Measurements from ENCODE around the gene NUDT13. TPM values are rescaled to one million over a fixed set of nuclear protein-coding genes. Genes with fewer than 3 reads are reported as not detected.
"Not testable (repeated sequence)": the region's sequence is repeated elsewhere in the genome, so short reads cannot be mapped to it uniquely, and the experiment has no call there.

The NUDT13 gene
- total and polyA plus RNA-seq, 5 experiments from 2014 or later, result 1.0 to 3.4 (median 1.7) TPM

- not testable (repeated sequence) for H3K4me3 Mint-ChIP-seq
- POLR2A ChIA-PET, result interaction anchor here (3.4 kb wide), 1 partner anchor 16 kb away, joined by 25 read pairs; the partner anchor contains the start of gene P4HA1
Measured at GRCh38 chr10:73112032-73112431, 1.8 kb downstream of the NUDT13 start.

DNA sequence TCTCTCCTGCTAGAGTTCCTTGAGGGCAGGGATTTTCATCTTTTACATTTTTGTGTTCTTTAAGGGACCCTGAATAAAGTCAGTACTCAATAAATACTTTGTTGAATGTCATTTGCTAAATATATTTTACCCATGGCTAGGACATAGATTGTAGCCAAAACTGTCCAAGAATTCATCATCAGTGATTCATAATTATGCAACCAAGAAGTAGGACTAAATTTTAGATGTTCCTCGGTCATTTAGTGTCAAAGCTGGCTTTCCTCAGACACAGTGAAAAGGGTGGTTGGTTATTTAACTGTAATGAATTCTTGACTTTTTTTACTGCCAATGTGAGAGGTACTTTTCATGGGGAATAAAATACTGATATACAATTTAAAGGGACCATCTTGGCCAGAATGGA is 3.3 kb downstream of the NUDT13 start:
- peaks cover 1 to 22% (median 12%) of the 10 kb centered on the region in 4 donors for H3K4me1 Mint-ChIP-seq
- no peak for DNase-seq
- ATAC-seq, result no peak
- H3K9me3 Mint-ChIP-seq, result peaks cover 0 to 3% (median 0%) of the 10 kb centered on the region in 9 donors
- H3K27ac Mint-ChIP-seq, result peak overlapping the region in 1 of 10 donors; percentile 2
- POLR2A ChIA-PET, result interaction anchor here (0.5 to 2.2 kb wide), 3 partner anchors 12 to 1460 kb away, joined by 4 to 8 read pairs (median 5); partner anchors contain the start of gene P4HA1
- H3K36me3 Mint-ChIP-seq, result peaks cover 0 to 11% (median 4%) of the 10 kb centered on the region in 3 donors
- H3K4me3 Mint-ChIP-seq, result no peak overlapping the region
- no peaks in the 10 kb centered on the region for H3K27me3 Mint-ChIP-seq

More at GRCh38 chr10:73112032-73112431, 1.8 kb downstream of the NUDT13 start:
- ATAC-seq, H3K9me3 Mint-ChIP-seq, H3K27me3 Mint-ChIP-seq, H3K27ac Mint-ChIP-seq, DNase-seq: not testable (repeated sequence)
- Mint-ChIP-seq H3K4me1 (peaks cover 1 to 19% (median 12%) of the 10 kb centered on the region in 4 donors), H3K36me3 (peaks cover 0 to 11% (median 5%) of the 10 kb centered on the region in 3 donors)

DNA sequence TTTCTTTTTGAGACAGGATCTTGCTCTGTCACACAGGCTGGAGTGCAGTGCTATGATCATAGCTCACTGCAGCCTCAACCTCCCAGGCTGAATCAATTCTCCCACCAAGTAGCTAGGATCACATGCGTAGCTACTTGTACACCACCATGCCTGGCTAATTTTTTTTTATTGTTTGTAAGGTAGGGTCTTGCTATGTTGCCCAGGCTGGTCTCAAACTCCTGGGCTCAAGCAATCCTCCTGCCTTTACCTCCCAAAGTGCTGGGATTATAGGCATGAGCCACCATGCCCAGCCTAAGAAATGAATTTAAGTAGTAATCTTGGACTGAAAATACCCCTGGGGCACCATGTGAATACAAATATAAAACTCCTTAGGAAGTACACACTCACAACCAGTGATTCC is 5.8 kb downstream of the NUDT13 start:
- H3K27ac Mint-ChIP-seq, result peak overlapping the region in 1 of 10 donors; percentile 62
- H3K36me3 Mint-ChIP-seq, result peaks cover 0 to 20% (median 0%) of the 10 kb centered on the region in 3 donors
- POLR2A ChIA-PET, result no interaction called here
- H3K4me3 Mint-ChIP-seq, result no peak overlapping the region
- ATAC-seq, result no peak
- DNase-seq, result no peak
- peaks cover 0 to 9% (median 4%) of the 10 kb centered on the region in 4 donors for H3K4me1 Mint-ChIP-seq
- no peaks in the 10 kb centered on the region for H3K27me3 Mint-ChIP-seq
- H3K9me3 Mint-ChIP-seq, result no peaks in the 10 kb centered on the region

GRCh38 chr10:73117976-73118743 is 7.9 kb downstream of the NUDT13 start:
- Mint-ChIP-seq H3K27me3 (no peaks in the 10 kb centered on the region), H3K36me3 (peaks cover 0 to 27% (median 0%) of the 10 kb centered on the region in 3 donors), H3K4me1 (peaks cover 0 to 2% (median 1%) of the 10 kb centered on the region in 4 donors), H3K9me3 (no peaks in the 10 kb centered on the region), H3K4me3 (no peak overlapping the region), H3K27ac (peak overlapping the region in 4 of 10 donors; percentile 20 to 41 (median 33))
- DNase-seq (no peak), ATAC-seq (no peak)
- POLR2A ChIA-PET, result no interaction called here

DNA sequence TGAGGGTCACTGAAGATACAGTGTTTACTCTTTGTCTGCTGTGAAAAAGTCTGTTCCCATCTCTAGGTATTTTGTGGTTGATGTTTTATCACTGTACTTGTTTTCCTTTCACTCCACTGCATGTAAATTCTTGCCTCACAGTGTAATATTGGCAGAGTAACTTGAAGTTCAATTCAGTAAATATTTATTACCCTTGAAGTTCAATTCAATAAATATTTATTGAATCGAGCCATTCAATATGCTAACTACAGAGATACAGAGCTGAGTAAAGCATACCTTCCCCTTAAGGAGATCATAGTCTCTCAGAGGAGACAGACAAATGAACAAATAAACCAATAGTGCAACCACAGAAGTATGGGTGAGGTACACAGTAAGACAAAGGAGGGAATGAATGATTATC is 9.2 kb downstream of the NUDT13 start:
- H3K9me3 Mint-ChIP-seq, result no peaks in the 10 kb centered on the region
- H3K36me3 Mint-ChIP-seq, result peaks cover 0 to 36% (median 0%) of the 10 kb centered on the region in 3 donors
- POLR2A ChIA-PET, result no interaction called here
- H3K4me1 Mint-ChIP-seq, result peaks cover 0 to 2% (median 1%) of the 10 kb centered on the region in 4 donors
- DNase-seq, result no peak
- peak overlapping the region in 2 of 10 donors; percentile 46 to 63 for H3K27ac Mint-ChIP-seq
- no peaks in the 10 kb centered on the region for H3K27me3 Mint-ChIP-seq
- ATAC-seq, result no peak
- H3K4me3 Mint-ChIP-seq, result no peak overlapping the region

DNA sequence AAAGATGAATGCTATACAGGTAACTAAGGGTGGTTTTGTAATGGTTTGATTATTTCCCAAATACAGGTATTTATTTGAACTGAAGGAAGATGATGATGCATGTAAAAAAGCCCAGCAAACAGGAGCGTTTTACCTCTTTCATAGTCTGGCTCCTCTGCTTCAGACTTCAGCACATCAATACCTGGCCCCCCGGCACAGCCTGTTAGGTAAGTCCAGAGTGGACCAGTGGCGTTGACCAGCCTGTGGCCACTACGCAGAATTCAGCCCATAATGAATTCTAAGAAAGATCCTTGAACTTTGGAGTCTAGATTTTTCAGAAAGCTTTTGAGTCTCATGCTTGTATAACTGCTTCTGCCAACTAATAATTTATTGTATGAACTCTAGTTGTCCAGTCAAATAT is 9.7 kb downstream of the NUDT13 start:
- DNase-seq, result no peak
- H3K4me3 Mint-ChIP-seq, result no peak overlapping the region
- POLR2A ChIA-PET, result no interaction called here
- H3K9me3 Mint-ChIP-seq, result no peaks in the 10 kb centered on the region
- H3K27ac Mint-ChIP-seq, result no peak overlapping the region
- H3K4me1 Mint-ChIP-seq, result peaks cover 0 to 2% (median 1%) of the 10 kb centered on the region in 4 donors
- ATAC-seq, result no peak
- H3K36me3 Mint-ChIP-seq, result peaks cover 0 to 39% (median 0%) of the 10 kb centered on the region in 3 donors
- H3K27me3 Mint-ChIP-seq, result no peaks in the 10 kb centered on the region

GRCh38 chr10:73126343-73126742 is 16.1 kb downstream of the NUDT13 start:
- H3K27ac Mint-ChIP-seq, result peak overlapping the region in 3 of 10 donors; percentile 42 to 58 (median 43)
- DNase-seq (no peak), ATAC-seq (no peak)
- no peaks in the 10 kb centered on the region for H3K4me1 Mint-ChIP-seq
- H3K9me3 Mint-ChIP-seq, result no peaks in the 10 kb centered on the region
- peaks cover 0 to 70% (median 3%) of the 10 kb centered on the region in 3 donors for H3K36me3 Mint-ChIP-seq
- H3K4me3 Mint-ChIP-seq, result no peak overlapping the region
- H3K27me3 Mint-ChIP-seq, result no peaks in the 10 kb centered on the region
- POLR2A ChIA-PET, result no interaction called here

DNA sequence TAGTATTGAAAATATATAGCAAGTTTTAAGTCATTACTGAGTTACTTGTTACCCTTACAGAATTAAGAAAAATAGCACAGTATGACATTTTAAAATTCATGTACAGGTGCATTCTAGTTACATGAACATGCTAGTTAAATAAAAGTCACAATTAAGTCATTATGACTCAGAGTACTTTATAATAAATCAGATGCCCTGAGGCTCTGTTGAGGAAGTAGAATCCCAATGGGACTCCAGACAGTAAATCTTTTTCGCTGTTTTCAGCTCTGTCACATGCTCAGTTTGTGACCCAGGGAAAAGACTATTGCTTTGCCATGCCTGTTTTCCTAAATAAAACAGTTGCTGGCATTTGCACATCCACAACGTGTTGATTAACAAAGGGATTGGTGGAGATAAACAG is 21.0 kb downstream of the NUDT13 start:
- Mint-ChIP-seq H3K27me3 (no peaks in the 10 kb centered on the region), H3K4me1 (peaks cover 0 to 2% (median 0%) of the 10 kb centered on the region in 4 donors), H3K9me3 (no peaks in the 10 kb centered on the region), H3K36me3 (peaks cover 0 to 88% (median 12%) of the 10 kb centered on the region in 3 donors), H3K27ac (no peak overlapping the region), H3K4me3 (no peak overlapping the region)
- POLR2A ChIA-PET, result no interaction called here
- ATAC-seq (no peak), DNase-seq (no peak)

DNA sequence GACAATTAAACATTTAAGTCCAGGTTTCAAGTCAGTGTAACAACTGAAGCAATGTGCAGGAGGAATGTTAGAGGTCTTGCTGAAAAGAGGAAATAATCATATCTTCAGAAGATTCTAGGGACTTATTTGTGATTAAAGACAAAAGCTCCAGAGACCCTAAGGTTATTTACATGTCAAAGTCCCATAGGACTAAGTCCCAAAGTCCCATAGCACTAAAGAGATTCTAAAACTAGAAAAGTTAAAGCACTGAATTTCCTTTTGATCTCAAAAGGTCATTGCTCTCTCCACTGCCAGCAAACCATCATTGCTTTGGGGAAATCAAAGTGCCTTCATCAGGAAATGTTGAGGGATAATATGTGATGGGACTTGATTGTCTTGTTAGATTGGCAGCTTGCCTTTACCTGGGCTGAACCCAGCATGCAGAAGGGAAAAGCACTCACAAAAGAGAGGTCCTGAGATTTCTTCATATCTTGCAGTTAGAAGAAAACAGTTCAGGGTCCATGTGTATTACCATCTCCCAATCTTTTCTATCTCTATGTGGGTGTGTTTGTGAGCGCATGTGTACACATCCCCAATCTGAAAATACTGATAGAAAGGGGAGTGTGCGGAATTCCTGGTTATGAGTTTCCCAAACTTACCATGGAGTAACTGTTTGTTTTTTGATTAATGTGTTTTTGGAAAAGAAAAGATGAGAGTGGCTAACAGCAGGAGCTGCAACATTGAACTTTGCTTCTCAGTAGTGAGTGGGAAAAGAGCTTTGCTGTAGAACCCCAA is 21.8 kb downstream of the NUDT13 start:
- Mint-ChIP-seq H3K27ac (peak overlapping the region in 1 of 10 donors; percentile 66), H3K4me3 (no peak overlapping the region), H3K9me3 (no peaks in the 10 kb centered on the region), H3K27me3 (no peaks in the 10 kb centered on the region), H3K4me1 (peaks cover 0 to 2% (median 0%) of the 10 kb centered on the region in 4 donors), H3K36me3 (peaks cover 0 to 86% (median 15%) of the 10 kb centered on the region in 3 donors)
- POLR2A ChIA-PET, result no interaction called here
- ATAC-seq (no peak), DNase-seq (no peak)

DNA sequence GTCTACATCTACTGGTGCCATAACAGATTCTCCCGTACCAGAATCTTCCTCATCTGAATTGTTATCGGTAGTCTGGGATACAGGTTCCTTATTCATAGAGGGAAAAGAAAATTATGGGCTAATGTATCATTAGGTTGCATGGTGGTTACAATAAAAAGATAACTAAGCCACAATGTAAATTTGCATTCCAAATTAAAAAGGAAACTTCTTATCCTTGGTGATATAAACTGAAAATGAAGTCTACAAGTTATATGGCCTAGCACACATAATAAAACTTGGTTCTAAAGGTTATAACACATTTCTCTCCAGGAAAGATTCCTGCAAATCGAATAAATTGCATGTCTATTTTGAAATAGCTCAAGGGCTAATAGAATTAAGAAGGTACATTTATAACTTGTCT is 24.5 kb downstream of the NUDT13 start:
- ATAC-seq (no peak), DNase-seq (no peak)
- no peak overlapping the region for H3K4me3 Mint-ChIP-seq
- POLR2A ChIA-PET, result no interaction called here
- no peaks in the 10 kb centered on the region for H3K27me3 Mint-ChIP-seq
- H3K9me3 Mint-ChIP-seq, result no peaks in the 10 kb centered on the region
- H3K4me1 Mint-ChIP-seq, result peaks cover 0 to 2% (median 0%) of the 10 kb centered on the region in 4 donors
- H3K36me3 Mint-ChIP-seq, result peaks cover 0 to 90% (median 21%) of the 10 kb centered on the region in 3 donors
- no peak overlapping the region for H3K27ac Mint-ChIP-seq

DNA sequence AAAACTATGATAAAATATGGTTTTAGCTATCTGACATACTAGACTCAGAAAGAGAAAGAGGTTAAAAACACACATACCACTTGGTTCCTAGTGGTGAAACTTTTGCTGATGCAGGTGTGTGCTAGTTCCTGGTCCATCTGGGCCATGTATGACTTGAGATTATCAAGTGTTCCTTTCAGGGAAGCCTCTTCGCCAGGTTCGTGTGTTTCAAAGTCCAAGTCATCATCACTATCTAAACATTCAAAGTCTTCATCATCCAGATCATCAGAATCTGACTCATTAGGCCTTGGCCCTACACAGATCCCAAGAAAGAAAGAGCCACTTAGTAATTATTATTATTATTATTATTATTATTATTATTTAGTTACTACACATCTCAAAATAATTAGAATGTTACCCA is 26.4 kb downstream of the NUDT13 start:
- Mint-ChIP-seq H3K4me1 (peaks cover 0 to 2% (median 0%) of the 10 kb centered on the region in 4 donors), H3K27me3 (no peaks in the 10 kb centered on the region), H3K27ac (no peak overlapping the region), H3K36me3 (peaks cover 0 to 91% (median 24%) of the 10 kb centered on the region in 3 donors), H3K9me3 (no peaks in the 10 kb centered on the region), H3K4me3 (no peak overlapping the region)
- DNase-seq, result no peak
- ATAC-seq, result no peak
- POLR2A ChIA-PET, result no interaction called here

- Mint-ChIP-seq H3K4me1 (no peaks in the 10 kb centered on the region), H3K9me3 (no peaks in the 10 kb centered on the region), H3K27me3 (no peaks in the 10 kb centered on the region), H3K27ac (peak overlapping the region in 1 of 10 donors; percentile 21), H3K36me3 (peaks cover 4 to 91% (median 30%) of the 10 kb centered on the region in 3 donors), H3K4me3 (no peak overlapping the region)
- ATAC-seq (no peak), DNase-seq (no peak)
- POLR2A ChIA-PET, result no interaction called here
Measured at GRCh38 chr10:73139251-73139650, 29.0 kb downstream of the NUDT13 start.

- no peak for DNase-seq
- peaks cover 4 to 90% (median 26%) of the 10 kb centered on the region in 3 donors for H3K36me3 Mint-ChIP-seq
- H3K27ac Mint-ChIP-seq, result peak overlapping the region in 1 of 10 donors; percentile 63
- no peaks in the 10 kb centered on the region for H3K4me1 Mint-ChIP-seq
- no peak overlapping the region for H3K4me3 Mint-ChIP-seq
- H3K27me3 Mint-ChIP-seq, result no peaks in the 10 kb centered on the region
- POLR2A ChIA-PET, result no interaction called here
- H3K9me3 Mint-ChIP-seq, result no peaks in the 10 kb centered on the region
- ATAC-seq, result no peak
Measured at GRCh38 chr10:73141603-73142002, 31.3 kb downstream of the NUDT13 start.

Measured in naive thymus-derived CD8-positive, alpha-beta T cell (primary cell).